ENCODE results near the gene F11.

The F11 gene

GRCh38 chr4:186227221-186227620, 38.8 kb upstream of the F11 start, which contains the start of gene KLKB1:
TSS of gene KLKB1 (plus strand) at chr4:186227507. CDS start at chr4:186228196, 689 bp downstream.
- no peak for TF ChIP-seq CTCF (IDR thresholded peaks at IDR 0.05; ENCODE audit: insufficient read depth, missing control alignments)
- FAIRE-seq (no peak), DNase-seq (ENCODE audit: insufficient read length, low spot score) (no peak)

- DNase-seq (ENCODE audit: insufficient read length, low spot score) (no peak), FAIRE-seq (no peak)
- TF ChIP-seq CTCF (IDR thresholded peaks at IDR 0.05; ENCODE audit: insufficient read depth, missing control alignments): no peak
Measured at GRCh38 chr4:186227744-186228513, 38.1 kb upstream of the F11 start.

DNA sequence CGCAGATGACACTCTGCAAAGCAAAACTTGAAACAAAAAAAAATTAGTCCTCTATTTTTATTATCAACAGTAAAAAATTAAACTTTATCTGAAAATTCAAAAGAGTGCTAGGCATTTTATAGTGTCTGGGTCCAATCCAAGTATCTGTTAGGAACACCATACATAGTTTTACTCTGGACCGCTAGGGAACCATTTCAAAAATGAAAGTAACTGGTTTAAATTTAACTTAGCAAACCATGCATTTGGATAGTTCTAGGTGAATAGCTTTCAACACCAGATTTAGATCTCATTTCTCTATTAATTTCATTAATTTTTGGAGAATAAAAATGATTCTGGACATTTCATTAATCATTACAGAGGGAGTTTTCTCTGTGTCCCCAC, 37.5 kb upstream of the F11 start:
- DNase-seq (ENCODE audit: insufficient read length, low spot score) (no peak), FAIRE-seq (no peak)

GRCh38 chr4:186234367-186234766, 31.6 kb upstream of the F11 start:
- FAIRE-seq: no peak
- DNase-seq (ENCODE audit: insufficient read length, low spot score): no peak
- TF ChIP-seq CTCF (IDR thresholded peaks at IDR 0.05; ENCODE audit: insufficient read depth, missing control alignments): no peak

More for the DNA sequence above, 37.5 kb upstream of the F11 start:
- TF ChIP-seq CTCF (IDR thresholded peaks at IDR 0.05; ENCODE audit: insufficient read depth, missing control alignments): no peak

DNA sequence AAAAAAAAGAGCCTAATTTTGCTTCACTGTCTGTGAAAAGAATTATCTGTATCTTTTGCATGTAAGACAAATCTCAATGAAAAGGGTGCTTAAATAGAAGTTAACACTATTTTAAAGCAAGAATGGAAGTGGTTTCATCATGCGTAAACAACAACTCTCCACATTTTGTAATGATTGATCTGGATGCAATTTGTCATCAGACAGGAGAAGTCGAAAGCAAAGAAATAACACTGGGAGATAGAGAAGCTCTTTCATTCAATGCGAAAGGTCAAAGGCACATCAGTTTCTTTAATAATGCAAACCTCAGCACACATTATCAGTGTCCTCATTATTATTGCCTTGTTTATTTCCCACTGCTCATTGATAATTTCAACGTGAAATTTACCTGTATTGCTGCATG, 29.9 kb upstream of the F11 start:
- TF ChIP-seq CTCF (IDR thresholded peaks at IDR 0.05; ENCODE audit: insufficient read depth, missing control alignments): no peak
- FAIRE-seq (no peak), DNase-seq (ENCODE audit: insufficient read length, low spot score) (no peak)

DNA sequence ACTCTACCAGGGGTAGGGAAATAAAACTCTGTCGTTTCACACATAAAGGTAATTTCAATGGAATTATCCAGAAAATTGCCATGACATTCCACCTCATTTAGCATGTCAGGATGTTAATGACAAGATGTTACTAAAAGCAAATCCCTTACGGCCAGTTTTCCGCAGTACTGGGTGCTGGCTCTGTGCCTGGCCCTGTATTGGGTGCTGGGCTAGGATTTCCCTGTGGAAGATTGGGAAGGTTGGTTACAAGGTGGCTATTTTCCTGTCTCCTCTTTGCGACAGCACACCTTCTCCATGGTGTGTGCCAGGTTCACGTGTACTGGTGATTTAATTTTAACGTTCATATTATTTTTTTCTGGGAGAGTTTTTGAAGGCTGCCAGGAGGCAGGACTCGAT, 25.5 kb upstream of the F11 start:
- DNase-seq (ENCODE audit: insufficient read length, low spot score) (no peak), FAIRE-seq (no peak)
- no peak for TF ChIP-seq CTCF (IDR thresholded peaks at IDR 0.05; ENCODE audit: insufficient read depth, missing control alignments)

DNA sequence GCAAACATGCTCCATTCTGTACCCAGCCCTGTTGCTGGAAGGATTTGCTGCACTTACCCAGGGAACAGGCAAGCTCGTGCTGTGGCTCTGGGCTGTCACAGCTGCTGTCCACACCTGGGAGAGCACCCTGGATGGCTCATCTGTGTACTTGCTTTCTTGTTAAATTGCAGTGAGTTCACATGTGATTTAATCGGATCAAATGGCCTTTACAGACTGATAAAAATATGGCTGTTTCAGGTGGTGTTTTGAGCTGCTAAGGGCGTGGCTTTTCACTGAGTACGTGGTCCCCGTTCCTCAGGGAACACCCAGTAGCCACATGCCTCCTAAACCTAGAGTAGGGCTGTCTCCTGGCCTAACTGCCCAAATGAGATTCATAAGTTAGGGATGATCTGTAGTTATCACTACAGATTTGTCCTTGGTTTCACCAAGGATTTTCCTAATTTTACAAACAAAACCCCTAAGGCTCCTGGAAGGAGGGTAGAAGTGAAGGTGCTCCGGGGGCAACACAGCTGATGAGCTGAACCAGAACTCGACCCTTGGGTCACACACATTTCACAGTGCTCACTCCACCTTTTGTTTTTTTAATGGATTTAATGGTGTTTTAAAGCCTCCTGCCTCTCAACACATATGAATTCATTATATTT, 25.0 kb upstream of the F11 start:
- FAIRE-seq (no peak), DNase-seq (ENCODE audit: insufficient read length, low spot score) (no peak)
- TF ChIP-seq CTCF (IDR thresholded peaks at IDR 0.05; ENCODE audit: insufficient read depth, missing control alignments): no peak
